Gastroesophageal sphincter (tissue), 3 donors: ENCODE results near the gene ECHS1.

Experiments
- POLR2A ChIP-seq, 2 donors: fragments of 450-650 bp; IDR thresholded peaks; one replicate each; pipeline ENCODE4 v1.6.1; 2017; ENCODE audit warnings: antibody characterized with exemption in 2 of 2, mild to moderate bottlenecking in 2 of 2, moderate library complexity in 1 of 2
- TF ChIP-seq, protein P1 (sequence below), 4 experiments: fragments of 200-600 bp in 2 of 4; fragments of 450-650 bp in 2 of 4; sonication (generic) in 1 of 4; IDR thresholded peaks; one replicate each; pipeline ENCODE4 v1.5.1; 2017 to 2019; ENCODE audit warnings: antibody characterized with exemption in 4 of 4, mild to moderate bottlenecking in 2 of 4, moderate library complexity in 2 of 4

GRCh38 chr10:133373174-133374090, at the start of gene ECHS1:
- TF ChIP-seq, protein P1, sequence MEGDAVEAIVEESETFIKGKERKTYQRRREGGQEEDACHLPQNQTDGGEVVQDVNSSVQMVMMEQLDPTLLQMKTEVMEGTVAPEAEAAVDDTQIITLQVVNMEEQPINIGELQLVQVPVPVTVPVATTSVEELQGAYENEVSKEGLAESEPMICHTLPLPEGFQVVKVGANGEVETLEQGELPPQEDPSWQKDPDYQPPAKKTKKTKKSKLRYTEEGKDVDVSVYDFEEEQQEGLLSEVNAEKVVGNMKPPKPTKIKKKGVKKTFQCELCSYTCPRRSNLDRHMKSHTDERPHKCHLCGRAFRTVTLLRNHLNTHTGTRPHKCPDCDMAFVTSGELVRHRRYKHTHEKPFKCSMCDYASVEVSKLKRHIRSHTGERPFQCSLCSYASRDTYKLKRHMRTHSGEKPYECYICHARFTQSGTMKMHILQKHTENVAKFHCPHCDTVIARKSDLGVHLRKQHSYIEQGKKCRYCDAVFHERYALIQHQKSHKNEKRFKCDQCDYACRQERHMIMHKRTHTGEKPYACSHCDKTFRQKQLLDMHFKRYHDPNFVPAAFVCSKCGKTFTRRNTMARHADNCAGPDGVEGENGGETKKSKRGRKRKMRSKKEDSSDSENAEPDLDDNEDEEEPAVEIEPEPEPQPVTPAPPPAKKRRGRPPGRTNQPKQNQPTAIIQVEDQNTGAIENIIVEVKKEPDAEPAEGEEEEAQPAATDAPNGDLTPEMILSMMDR (IDR thresholded peaks at IDR 0.05) = peak in 1 of 4 experiments; percentile 5
- peak; percentile 49 to 57 for TF ChIP-seq POLR2A (IDR thresholded peaks at IDR 0.05)
